GM12874 (cell line): Measurements from ENCODE around the gene RPTOR.

Experiments
- CTCF ChIP-seq: IDR thresholded peaks from 2 replicates; pipeline ENCODE4 v1.5.1; 2011; ENCODE audit warnings: low read depth, mild to moderate bottlenecking, control low read depth, low read length, moderate library complexity; ENCODE audit not compliant: insufficient read depth

Gene RPTOR

GRCh38 chr17:80517641-80518040 lies 27.0 kb upstream of the RPTOR start:
- TF ChIP-seq CTCF: no peak

GRCh38 chr17:80518392-80518791 lies 26.2 kb upstream of the RPTOR start:
- no peak for TF ChIP-seq CTCF

GRCh38 chr17:80519091-80519781 lies 25.4 kb upstream of the RPTOR start:
- no peak for TF ChIP-seq CTCF

GRCh38 chr17:80520810-80521455 lies 23.7 kb upstream of the RPTOR start:
- TF ChIP-seq CTCF: no peak

- no peak for TF ChIP-seq CTCF
Observed at GRCh38 chr17:80523054-80523744, 21.4 kb upstream of the RPTOR start.

- no peak for TF ChIP-seq CTCF
Observed at GRCh38 chr17:80523956-80524712, 20.5 kb upstream of the RPTOR start.

- no peak for TF ChIP-seq CTCF
Observed at GRCh38 chr17:80526116-80526910, 18.3 kb upstream of the RPTOR start.
